HEK293 (cell line): ENCODE results near the gene KRT39.

Experiments used
- CTCF ChIA-PET: fragments of 350-600 bp; formaldehyde crosslinking; extraction: SDS; loops from one replicate; lab custom pipeline; 2021; ENCODE audit warnings: antibody characterized with exemption; lab: Yijun Ruan, JAX
- POLR2A ChIA-PET: fragments of 300-600 bp; formaldehyde crosslinking; extraction: SDS; loops from one replicate; lab custom pipeline; 2020; ENCODE audit warnings: antibody characterized with exemption, inconsistent platforms; lab: Yijun Ruan, JAX
- H3K27ac ChIP-seq: fragments of 200-500 bp; sonication (Bioruptor generic); 2 replicates; pipeline ENCODE4 v1.5.1; 2014; ENCODE audit warnings: low read depth, low read length, control low read depth, inconsistent platforms; ENCODE audit errors: extremely low read depth
- H3K36me3 ChIP-seq, 2 experiments: fragments of 200-500 bp in 1 of 2; sonication (Bioruptor generic) in 1 of 2; 1 replicate in 1 of 2; 2 replicates in 1 of 2; pipeline ENCODE4 v1.5.1; 2014 to 2017; ENCODE audit warnings: inconsistent platforms in 2 of 2, low read length in 2 of 2; ENCODE audit not compliant: control insufficient read depth in 2 of 2, insufficient read depth in 1 of 2
- H3K4me1 ChIP-seq: fragments of 200-500 bp; sonication (Bioruptor generic); 2 replicates; pipeline ENCODE4 v1.5.1; 2014; ENCODE audit warnings: mild to moderate bottlenecking, low read length, inconsistent platforms; ENCODE audit not compliant: control insufficient read depth, insufficient read depth
- H3K4me3 ChIP-seq: 2 replicates; pipeline ENCODE4 v1.5.1; 2011; ENCODE audit warnings: low read depth, mild to moderate bottlenecking, control low read depth, low read length, moderate library complexity
- H3K9me3 ChIP-seq: fragments of 200-500 bp; sonication (Bioruptor generic); 2 replicates; pipeline ENCODE4 v1.5.1; 2014; ENCODE audit warnings: low read depth, low read length, inconsistent platforms; ENCODE audit not compliant: control insufficient read depth, insufficient read depth
- GFI1B ChIP-seq: fragments of 450-650 bp; formaldehyde crosslinking; IDR thresholded peaks from 2 replicates; pipeline ENCODE4 v1.5.1; 2016; ENCODE audit warnings: missing biosample characterization, missing genetic modification characterization
- HOXC10 ChIP-seq: sonication (generic); formaldehyde crosslinking; IDR thresholded peaks from 2 replicates; pipeline ENCODE4 v1.8.1; 2023; ENCODE audit warnings: mild to moderate bottlenecking, missing genetic modification reagents
- HOXD13 ChIP-seq: sonication (generic); formaldehyde crosslinking; IDR thresholded peaks from 2 replicates; pipeline ENCODE4 v1.8.0; 2022; ENCODE audit warnings: missing genetic modification reagents, borderline replicate concordance
- KLF1 ChIP-seq: fragments of 450-650 bp; formaldehyde crosslinking; IDR thresholded peaks from 2 replicates; pipeline ENCODE4 v1.5.1; 2016; ENCODE audit warnings: missing biosample characterization, missing genetic modification characterization
- PRDM10 ChIP-seq: fragments of 450-650 bp; formaldehyde crosslinking; IDR thresholded peaks from 2 replicates; pipeline ENCODE4 v1.5.1; 2016; ENCODE audit warnings: missing biosample characterization, missing genetic modification characterization
- SCRT1 ChIP-seq: fragments of 450-650 bp; formaldehyde crosslinking; IDR thresholded peaks from 2 replicates; pipeline ENCODE4 v1.5.1; 2016; ENCODE audit warnings: missing biosample characterization, missing genetic modification characterization, borderline replicate concordance
- YY2 ChIP-seq: fragments of 450-650 bp; formaldehyde crosslinking; IDR thresholded peaks from 2 replicates; pipeline ENCODE4 v1.5.1; 2016; ENCODE audit warnings: missing biosample characterization, missing genetic modification characterization
- ZBTB21 ChIP-seq: fragments of 450-650 bp; formaldehyde crosslinking; IDR thresholded peaks from 2 replicates; pipeline ENCODE4 v1.5.1; 2017; ENCODE audit warnings: missing biosample characterization, missing genetic modification characterization
- ZBTB8A ChIP-seq: fragments of 450-650 bp; formaldehyde crosslinking; IDR thresholded peaks from 2 replicates; pipeline ENCODE4 v1.5.1; 2016; ENCODE audit warnings: missing biosample characterization, missing genetic modification characterization
- ZNF133 ChIP-seq: fragments of 450-650 bp; formaldehyde crosslinking; IDR thresholded peaks from 2 replicates; pipeline ENCODE4 v1.5.1; 2016; ENCODE audit warnings: missing biosample characterization, missing genetic modification characterization
- ZNF140 ChIP-seq: fragments of 450-650 bp; formaldehyde crosslinking; IDR thresholded peaks from 2 replicates; pipeline ENCODE4 v1.5.1; 2016; ENCODE audit warnings: missing biosample characterization, missing genetic modification characterization
- ZNF157 ChIP-seq: fragments of 450-650 bp; formaldehyde crosslinking; IDR thresholded peaks from 2 replicates; pipeline ENCODE4 v1.5.1; 2016; ENCODE audit warnings: missing biosample characterization, missing genetic modification characterization
- ZNF175 ChIP-seq: fragments of 450-650 bp; formaldehyde crosslinking; IDR thresholded peaks from 2 replicates; pipeline ENCODE4 v1.5.1; 2016; ENCODE audit warnings: missing biosample characterization, missing genetic modification characterization
- ZNF302 ChIP-seq: fragments of 450-650 bp; formaldehyde crosslinking; IDR thresholded peaks from 2 replicates; pipeline ENCODE4 v1.5.1; 2016; ENCODE audit warnings: missing biosample characterization, missing genetic modification characterization, low read depth
- ZNF366 ChIP-seq: fragments of 450-650 bp; formaldehyde crosslinking; conservative IDR thresholded peaks from 2 replicates; pipeline ENCODE4 v1.5.1; 2016; ENCODE audit warnings: missing biosample characterization, missing genetic modification characterization
- ZNF426 ChIP-seq: fragments of 450-650 bp; formaldehyde crosslinking; IDR thresholded peaks from 2 replicates; pipeline ENCODE4 v1.5.1; 2017; ENCODE audit warnings: missing biosample characterization, missing genetic modification characterization, mild to moderate bottlenecking, inconsistent platforms, moderate library complexity
- ZNF473 ChIP-seq: fragments of 450-650 bp; formaldehyde crosslinking; IDR thresholded peaks from 2 replicates; pipeline ENCODE4 v1.5.1; 2017; ENCODE audit warnings: missing biosample characterization, missing genetic modification characterization
- ZNF514 ChIP-seq: fragments of 450-650 bp; formaldehyde crosslinking; IDR thresholded peaks from 2 replicates; pipeline ENCODE4 v1.5.1; 2016; ENCODE audit warnings: missing biosample characterization, missing genetic modification characterization
- ZNF548 ChIP-seq: fragments of 450-650 bp; formaldehyde crosslinking; IDR thresholded peaks from 2 replicates; pipeline ENCODE4 v1.5.1; 2016; ENCODE audit warnings: missing biosample characterization, missing genetic modification characterization
- ZNF596 ChIP-seq: fragments of 450-650 bp; IDR thresholded peaks from 2 replicates; pipeline ENCODE4 v1.5.0; 2018; ENCODE audit warnings: missing biosample characterization, mild to moderate bottlenecking, missing genetic modification characterization, moderate library complexity
- ZNF610 ChIP-seq: fragments of 450-650 bp; formaldehyde crosslinking; IDR thresholded peaks from 2 replicates; pipeline ENCODE4 v1.5.1; 2016; ENCODE audit warnings: missing biosample characterization, missing genetic modification characterization, borderline replicate concordance
- ZNF624 ChIP-seq: fragments of 450-650 bp; formaldehyde crosslinking; IDR thresholded peaks from 2 replicates; pipeline ENCODE4 v1.5.1; 2017; ENCODE audit warnings: missing biosample characterization, missing genetic modification characterization
- ZNF664 ChIP-seq: fragments of 450-650 bp; formaldehyde crosslinking; IDR thresholded peaks from 2 replicates; pipeline ENCODE4 v1.5.1; 2016; ENCODE audit warnings: missing biosample characterization, missing genetic modification characterization
- ZSCAN16 ChIP-seq: fragments of 450-650 bp; formaldehyde crosslinking; IDR thresholded peaks from 2 replicates; pipeline ENCODE4 v1.5.1; 2016; ENCODE audit warnings: missing biosample characterization, missing genetic modification characterization

The KRT39 gene

DNA sequence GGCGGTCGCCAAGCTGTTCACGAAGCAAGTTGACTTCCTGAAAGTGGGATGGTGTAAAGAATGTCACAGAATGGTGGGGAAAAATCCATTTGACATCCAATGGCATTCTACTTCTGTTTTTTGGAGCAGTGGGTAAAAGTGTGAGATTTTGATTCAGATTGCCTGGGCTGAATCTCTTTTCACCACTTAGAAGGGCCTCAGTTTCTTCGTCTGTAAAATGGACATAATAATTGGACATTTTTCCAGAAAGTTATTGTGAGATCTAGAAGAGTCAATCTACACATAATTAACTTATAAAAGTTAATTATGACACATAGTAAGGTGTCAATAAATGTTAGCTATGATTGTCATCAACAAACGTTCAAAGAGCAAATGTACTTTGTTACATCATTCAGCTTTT is 14.4 kb upstream of the KRT39 start:
- Histone ChIP-seq H3K9me3 (no peaks in the 10 kb centered on the region), H3K27ac (no peak overlapping the region), H3K4me1 (no peaks in the 10 kb centered on the region), H3K36me3 (no peaks in the 10 kb centered on the region), H3K4me3 (no peak overlapping the region)
- ChIA-PET POLR2A (no interaction called here), CTCF (interaction anchor here (0.6 to 0.8 kb wide), 3 partner anchors 17 to 571 kb away, joined by 3 read pairs; no protein-coding TSS in a partner anchor)
- TF ChIP-seq PRDM10 (tag by site-specific recombination): no peak
- TF ChIP-seq GFI1B: no peak
- TF ChIP-seq HOXD13 (CRISPR knock-in tag): no peak
- TF ChIP-seq ZNF596 (tag by site-specific recombination): no peak
- TF ChIP-seq ZNF610 (tag by site-specific recombination): no peak
- no peak for TF ChIP-seq ZNF624 (tag by site-specific recombination)
- no peak for TF ChIP-seq YY2 (tag by site-specific recombination)
- no peak for TF ChIP-seq ZBTB8A
- TF ChIP-seq ZNF514 (tag by site-specific recombination): no peak
- TF ChIP-seq SCRT1: no peak

GRCh38 chr17:40980596-40980995 is 13.8 kb upstream of the KRT39 start:
- CTCF ChIA-PET: interaction anchor here (0.8 kb wide), 2 partner anchors 16 to 572 kb away, joined by 3 read pairs; no protein-coding TSS in a partner anchor
- Histone ChIP-seq H3K36me3 (no peaks in the 10 kb centered on the region), H3K4me3 (no peak overlapping the region), H3K27ac (no peak overlapping the region), H3K9me3 (no peaks in the 10 kb centered on the region), H3K4me1 (no peaks in the 10 kb centered on the region)
- POLR2A ChIA-PET: no interaction called here
- TF ChIP-seq ZNF157 (tag by site-specific recombination): no peak
- TF ChIP-seq ZNF426 (tag by site-specific recombination): no peak
- no peak for TF ChIP-seq ZNF133 (tag by site-specific recombination)
- TF ChIP-seq ZNF175 (tag by site-specific recombination): no peak
- no peak for TF ChIP-seq ZBTB21 (tag by site-specific recombination)
- no peak for TF ChIP-seq KLF1 (tag by site-specific recombination)
- no peak for TF ChIP-seq ZSCAN16 (tag by site-specific recombination)
- TF ChIP-seq ZNF302: no peak
- TF ChIP-seq ZNF473 (tag by site-specific recombination): no peak
- TF ChIP-seq ZNF664 (tag by site-specific recombination): no peak
- TF ChIP-seq ZNF548 (tag by site-specific recombination): no peak
- no peak for TF ChIP-seq ZNF140 (tag by site-specific recombination)
- no peak for TF ChIP-seq ZNF366

- Histone ChIP-seq H3K4me1 (no peaks in the 10 kb centered on the region), H3K4me3 (no peak overlapping the region), H3K9me3 (no peaks in the 10 kb centered on the region), H3K27ac (no peak overlapping the region), H3K36me3 (no peaks in the 10 kb centered on the region)
- TF ChIP-seq ZNF548 (tag by site-specific recombination) (no peak), HOXC10 (no peak)
- ChIA-PET POLR2A (no interaction called here), CTCF (interaction anchor here (0.6 to 0.8 kb wide), 4 partner anchors 16 to 598 kb away, joined by 3 read pairs; no protein-coding TSS in a partner anchor)
Observed at GRCh38 chr17:40980117-40980516, 13.4 kb upstream of the KRT39 start.
